HEK293 (cell line): ENCODE measurements around the gene TMEM121.

Experiments used
- CTCF ChIA-PET: fragments of 350-600 bp; formaldehyde crosslinking; extraction: SDS; loops from one replicate; lab custom pipeline; 2021; ENCODE audit warnings: antibody characterized with exemption; lab: Yijun Ruan, JAX
- POLR2A ChIA-PET: fragments of 300-600 bp; formaldehyde crosslinking; extraction: SDS; loops from one replicate; lab custom pipeline; 2020; ENCODE audit warnings: antibody characterized with exemption, inconsistent platforms; lab: Yijun Ruan, JAX
- H3K27ac ChIP-seq: fragments of 200-500 bp; sonication (Bioruptor generic); 2 replicates; pipeline ENCODE4 v1.5.1; 2014; ENCODE audit warnings: low read depth, low read length, control low read depth, inconsistent platforms; ENCODE audit errors: extremely low read depth
- H3K36me3 ChIP-seq, 2 experiments: fragments of 200-500 bp in 1 of 2; sonication (Bioruptor generic) in 1 of 2; 1 replicate in 1 of 2; 2 replicates in 1 of 2; pipeline ENCODE4 v1.5.1; 2014 to 2017; ENCODE audit warnings: inconsistent platforms in 2 of 2, low read length in 2 of 2; ENCODE audit not compliant: control insufficient read depth in 2 of 2, insufficient read depth in 1 of 2
- H3K4me1 ChIP-seq: fragments of 200-500 bp; sonication (Bioruptor generic); 2 replicates; pipeline ENCODE4 v1.5.1; 2014; ENCODE audit warnings: mild to moderate bottlenecking, low read length, inconsistent platforms; ENCODE audit not compliant: control insufficient read depth, insufficient read depth
- H3K4me3 ChIP-seq: 2 replicates; pipeline ENCODE4 v1.5.1; 2011; ENCODE audit warnings: low read depth, mild to moderate bottlenecking, control low read depth, low read length, moderate library complexity
- H3K9me3 ChIP-seq: fragments of 200-500 bp; sonication (Bioruptor generic); 2 replicates; pipeline ENCODE4 v1.5.1; 2014; ENCODE audit warnings: low read depth, low read length, inconsistent platforms; ENCODE audit not compliant: control insufficient read depth, insufficient read depth
- CTCF ChIP-seq: fragments of 450-650 bp; formaldehyde crosslinking; IDR thresholded peaks from 2 replicates; pipeline ENCODE4 v1.5.1; 2016; ENCODE audit warnings: missing biosample characterization, missing genetic modification characterization
- KLF1 ChIP-seq: fragments of 450-650 bp; formaldehyde crosslinking; IDR thresholded peaks from 2 replicates; pipeline ENCODE4 v1.5.1; 2016; ENCODE audit warnings: missing biosample characterization, missing genetic modification characterization
- KLF16 ChIP-seq: fragments of 450-650 bp; formaldehyde crosslinking; IDR thresholded peaks from 2 replicates; pipeline ENCODE4 v1.5.1; 2017; ENCODE audit warnings: missing biosample characterization, missing genetic modification characterization
- KLF7 ChIP-seq: fragments of 450-650 bp; formaldehyde crosslinking; IDR thresholded peaks from 2 replicates; pipeline ENCODE4 v1.5.1; 2016; ENCODE audit warnings: missing biosample characterization, missing genetic modification characterization, borderline replicate concordance
- PATZ1 ChIP-seq: fragments of 450-650 bp; formaldehyde crosslinking; IDR thresholded peaks from 2 replicates; pipeline ENCODE4 v1.5.1; 2016; ENCODE audit warnings: missing biosample characterization, missing genetic modification characterization
- PRDM10 ChIP-seq: fragments of 450-650 bp; formaldehyde crosslinking; IDR thresholded peaks from 2 replicates; pipeline ENCODE4 v1.5.1; 2016; ENCODE audit warnings: missing biosample characterization, missing genetic modification characterization
- SP2 ChIP-seq: fragments of 450-650 bp; formaldehyde crosslinking; IDR thresholded peaks from 2 replicates; pipeline ENCODE4 v1.5.1; 2016; ENCODE audit warnings: missing biosample characterization, missing genetic modification characterization
- SP7 ChIP-seq: fragments of 450-650 bp; formaldehyde crosslinking; IDR thresholded peaks from 2 replicates; pipeline ENCODE4 v1.5.1; 2016; ENCODE audit warnings: missing biosample characterization, missing genetic modification characterization
- YY1 ChIP-seq: fragments of 450-650 bp; formaldehyde crosslinking; IDR thresholded peaks from 2 replicates; pipeline ENCODE4 v1.5.1; 2018; ENCODE audit warnings: missing biosample characterization, missing genetic modification characterization
- ZBTB20 ChIP-seq: fragments of 450-650 bp; formaldehyde crosslinking; IDR thresholded peaks from 2 replicates; pipeline ENCODE4 v1.5.1; 2016; ENCODE audit warnings: missing biosample characterization, missing genetic modification characterization
- ZBTB48 ChIP-seq: fragments of 450-650 bp; formaldehyde crosslinking; IDR thresholded peaks from 2 replicates; pipeline ENCODE4 v1.5.1; 2016; ENCODE audit warnings: missing biosample characterization, missing genetic modification characterization
- ZBTB8A ChIP-seq: fragments of 450-650 bp; formaldehyde crosslinking; IDR thresholded peaks from 2 replicates; pipeline ENCODE4 v1.5.1; 2016; ENCODE audit warnings: missing biosample characterization, missing genetic modification characterization
- ZFHX2 ChIP-seq: fragments of 450-650 bp; formaldehyde crosslinking; conservative IDR thresholded peaks from 2 replicates; pipeline ENCODE4 v1.5.1; 2016; ENCODE audit warnings: missing biosample characterization, missing genetic modification characterization
- ZFP3 ChIP-seq: fragments of 450-650 bp; formaldehyde crosslinking; IDR thresholded peaks from 2 replicates; pipeline ENCODE4 v1.5.1; 2016; ENCODE audit warnings: low read depth, missing biosample characterization, missing genetic modification characterization
- ZNF121 ChIP-seq: fragments of 450-650 bp; formaldehyde crosslinking; IDR thresholded peaks from 2 replicates; pipeline ENCODE4 v1.5.1; 2016; ENCODE audit warnings: missing biosample characterization, missing genetic modification characterization
- ZNF248 ChIP-seq: fragments of 450-650 bp; formaldehyde crosslinking; IDR thresholded peaks from 2 replicates; pipeline ENCODE4 v1.5.1; 2017; ENCODE audit warnings: missing biosample characterization, missing genetic modification characterization
- ZNF398 ChIP-seq: fragments of 450-650 bp; formaldehyde crosslinking; IDR thresholded peaks from 2 replicates; pipeline ENCODE4 v1.5.1; 2017; ENCODE audit warnings: missing biosample characterization, missing genetic modification characterization
- ZNF488 ChIP-seq: fragments of 450-650 bp; formaldehyde crosslinking; IDR thresholded peaks from 2 replicates; pipeline ENCODE4 v1.5.1; 2016; ENCODE audit warnings: missing biosample characterization, missing genetic modification characterization
- ZNF530 ChIP-seq: fragments of 450-650 bp; formaldehyde crosslinking; IDR thresholded peaks from 2 replicates; pipeline ENCODE4 v1.5.1; 2016; ENCODE audit warnings: low read depth, missing biosample characterization, missing genetic modification characterization
- ZNF558 ChIP-seq: fragments of 450-650 bp; formaldehyde crosslinking; IDR thresholded peaks from 2 replicates; pipeline ENCODE4 v1.5.1; 2016; ENCODE audit warnings: missing biosample characterization, missing genetic modification characterization
- ZNF585B ChIP-seq: fragments of 450-650 bp; formaldehyde crosslinking; IDR thresholded peaks from 2 replicates; pipeline ENCODE4 v1.5.1; 2016; ENCODE audit warnings: missing biosample characterization, missing genetic modification characterization
- ZNF660 ChIP-seq: fragments of 450-650 bp; IDR thresholded peaks from 2 replicates; pipeline ENCODE4 v1.5.1; 2018; ENCODE audit warnings: missing biosample characterization, mild to moderate bottlenecking, missing genetic modification characterization
- ZNF670 ChIP-seq: fragments of 450-650 bp; formaldehyde crosslinking; IDR thresholded peaks from 2 replicates; pipeline ENCODE4 v1.5.1; 2016; ENCODE audit warnings: missing biosample characterization, missing genetic modification characterization, low read depth
- ZNF701 ChIP-seq: fragments of 450-650 bp; formaldehyde crosslinking; IDR thresholded peaks from 2 replicates; pipeline ENCODE4 v1.5.1; 2016; ENCODE audit warnings: missing biosample characterization, missing genetic modification characterization
- ZNF76 ChIP-seq: fragments of 450-650 bp; formaldehyde crosslinking; IDR thresholded peaks from 2 replicates; pipeline ENCODE4; 2016; ENCODE audit warnings: low read depth, missing biosample characterization, missing genetic modification characterization, borderline replicate concordance
- ZNF837 ChIP-seq: fragments of 450-650 bp; formaldehyde crosslinking; IDR thresholded peaks from 2 replicates; pipeline ENCODE4 v1.5.1; 2016; ENCODE audit warnings: missing biosample characterization, missing genetic modification characterization
- ZSCAN4 ChIP-seq: fragments of 450-650 bp; formaldehyde crosslinking; IDR thresholded peaks from 2 replicates; pipeline ENCODE4 v1.5.1; 2017; ENCODE audit warnings: missing biosample characterization, missing genetic modification characterization

The TMEM121 gene

GRCh38 chr14:105485739-105486162 lies 40.6 kb upstream of the TMEM121 start:
- Histone ChIP-seq H3K4me1 (peaks cover 10% of the 10 kb centered on the region), H3K36me3 (no peaks in the 10 kb centered on the region), H3K27ac (no peak overlapping the region), H3K4me3 (no peak overlapping the region), H3K9me3 (no peaks in the 10 kb centered on the region)
- POLR2A ChIA-PET, result no interaction called here
- CTCF ChIA-PET, result interaction anchor here (0.6 to 1.7 kb wide), 5 partner anchors 15 to 475 kb away, joined by 3 to 4 read pairs (median 4); no protein-coding TSS in a partner anchor
- no peak for TF ChIP-seq ZNF660 (tag by site-specific recombination)
- TF ChIP-seq ZNF121 (tag by site-specific recombination), result no peak
- TF ChIP-seq ZNF530 (tag by site-specific recombination), result no peak
- TF ChIP-seq ZSCAN4 (tag by site-specific recombination), result no peak
- no peak for TF ChIP-seq ZNF585B
- peak; percentile 59; the same call in 1 of the 2 replicates for TF ChIP-seq YY1 (tag by site-specific recombination)
- TF ChIP-seq ZFP3 (tag by site-specific recombination), result no peak
- peak; percentile 80 for TF ChIP-seq KLF1 (tag by site-specific recombination)
- peak; percentile 22; the same call in 1 of the 2 replicates for TF ChIP-seq ZNF76 (tag by site-specific recombination)
- TF ChIP-seq ZBTB8A (tag by site-specific recombination), result peak; percentile 66
- no peak for TF ChIP-seq ZNF837
- TF ChIP-seq KLF16 (tag by site-specific recombination), result peak; percentile 65; the same call in 1 of the 2 replicates
- no peak for TF ChIP-seq ZNF248 (tag by site-specific recombination)
- no peak for TF ChIP-seq KLF7 (tag by site-specific recombination)
- TF ChIP-seq SP7 (tag by site-specific recombination), result peak; percentile 56; the same call in 1 of the 2 replicates
- peak; percentile 64; the same call in 1 of the 2 replicates for TF ChIP-seq ZFHX2
- TF ChIP-seq ZNF558, result no peak
- TF ChIP-seq CTCF (tag by site-specific recombination), result peak; percentile 85
- no peak for TF ChIP-seq PRDM10 (tag by site-specific recombination)
- TF ChIP-seq ZNF670 (tag by site-specific recombination), result no peak
- TF ChIP-seq ZNF398 (tag by site-specific recombination), result no peak
- TF ChIP-seq PATZ1 (tag by site-specific recombination), result peak; percentile 78
- TF ChIP-seq ZNF488 (tag by site-specific recombination), result no peak
- TF ChIP-seq ZNF701, result no peak
- peak; percentile 45; the same call in 1 of the 2 replicates for TF ChIP-seq SP2 (tag by site-specific recombination)
- TF ChIP-seq ZBTB48 (tag by site-specific recombination), result peak; percentile 90
- peak; percentile 89 for TF ChIP-seq ZBTB20 (tag by site-specific recombination)
